Liver (tissue), 3 donors: ENCODE data around the gene PIK3CG.

Experiments used
- FOXA1 ChIP-seq: IDR thresholded peaks from 2 replicates; pipeline ENCODE4 v1.6.1; 2016; ENCODE audit warnings: antibody characterized with exemption
- HNF4A ChIP-seq, 2 donors: conservative IDR thresholded peaks; 2 replicates each; pipeline ENCODE4 v1.6.1; 2016; ENCODE audit warnings: antibody characterized with exemption in 2 of 2, mild to moderate bottlenecking in 2 of 2
- RAD21 ChIP-seq, 2 donors: IDR thresholded peaks; 2 replicates each; pipeline ENCODE4 v1.6.1; 2016; ENCODE audit warnings: antibody characterized with exemption in 2 of 2, mild to moderate bottlenecking in 2 of 2
- TAF1 ChIP-seq: conservative IDR thresholded peaks from 2 replicates; pipeline ENCODE4 v1.6.1; 2016; ENCODE audit warnings: antibody characterized with exemption, mild to moderate bottlenecking
- TF ChIP-seq, protein P1 (sequence below): fragments of 150-350 bp; IDR thresholded peaks from 2 replicates; pipeline ENCODE4 v1.5.1; 2017; ENCODE audit warnings: improper control_type of control experiment, low read depth, low read length; ENCODE audit not compliant: missing input control
- TF ChIP-seq, protein P2 (sequence below): IDR thresholded peaks from 2 replicates; pipeline ENCODE4 v1.6.1; 2016; ENCODE audit warnings: antibody characterized with exemption, mild to moderate bottlenecking
- TF ChIP-seq, protein P3 (sequence below): IDR thresholded peaks from 2 replicates; pipeline ENCODE4 v1.6.1; 2016; ENCODE audit warnings: antibody characterized with exemption
- donor health status: healthy.
- donor health status: healthy.

DNA sequence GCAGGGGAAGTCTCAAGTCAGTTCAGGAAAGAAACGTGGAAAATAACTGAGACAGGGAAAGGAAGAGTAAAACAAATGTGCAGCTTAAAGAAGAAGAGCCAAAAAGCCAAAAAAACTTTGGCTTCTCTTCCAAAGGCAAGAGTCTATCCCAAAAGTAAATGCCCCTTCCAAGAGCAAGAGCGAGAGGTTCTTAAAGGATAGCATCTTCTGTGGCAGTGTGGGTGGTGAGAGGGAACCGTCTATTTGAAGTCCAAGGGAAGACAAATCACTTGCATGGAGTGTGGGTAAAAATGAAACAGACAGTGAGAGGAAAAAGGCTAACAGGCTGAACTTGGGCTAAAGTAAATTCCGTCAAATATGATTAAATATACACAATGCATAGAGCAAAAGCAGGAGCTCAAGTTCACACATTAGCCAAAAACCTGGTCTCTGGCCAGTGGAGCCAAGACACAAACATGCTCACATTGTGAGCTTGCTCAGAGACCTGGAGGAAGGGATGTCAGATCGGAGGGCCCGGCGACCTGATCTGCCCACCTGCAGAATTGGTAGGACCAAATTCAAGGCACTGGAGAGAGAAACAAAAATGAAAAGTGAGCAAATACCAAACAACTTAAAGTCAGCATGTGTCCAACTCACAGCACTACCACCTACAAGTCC lies 87.0 kb downstream of the PIK3CG start:
- TF ChIP-seq, protein P1, sequence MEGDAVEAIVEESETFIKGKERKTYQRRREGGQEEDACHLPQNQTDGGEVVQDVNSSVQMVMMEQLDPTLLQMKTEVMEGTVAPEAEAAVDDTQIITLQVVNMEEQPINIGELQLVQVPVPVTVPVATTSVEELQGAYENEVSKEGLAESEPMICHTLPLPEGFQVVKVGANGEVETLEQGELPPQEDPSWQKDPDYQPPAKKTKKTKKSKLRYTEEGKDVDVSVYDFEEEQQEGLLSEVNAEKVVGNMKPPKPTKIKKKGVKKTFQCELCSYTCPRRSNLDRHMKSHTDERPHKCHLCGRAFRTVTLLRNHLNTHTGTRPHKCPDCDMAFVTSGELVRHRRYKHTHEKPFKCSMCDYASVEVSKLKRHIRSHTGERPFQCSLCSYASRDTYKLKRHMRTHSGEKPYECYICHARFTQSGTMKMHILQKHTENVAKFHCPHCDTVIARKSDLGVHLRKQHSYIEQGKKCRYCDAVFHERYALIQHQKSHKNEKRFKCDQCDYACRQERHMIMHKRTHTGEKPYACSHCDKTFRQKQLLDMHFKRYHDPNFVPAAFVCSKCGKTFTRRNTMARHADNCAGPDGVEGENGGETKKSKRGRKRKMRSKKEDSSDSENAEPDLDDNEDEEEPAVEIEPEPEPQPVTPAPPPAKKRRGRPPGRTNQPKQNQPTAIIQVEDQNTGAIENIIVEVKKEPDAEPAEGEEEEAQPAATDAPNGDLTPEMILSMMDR: no peak
- no peak for TF ChIP-seq FOXA1
- no peak for TF ChIP-seq TAF1
- TF ChIP-seq, protein P2, sequence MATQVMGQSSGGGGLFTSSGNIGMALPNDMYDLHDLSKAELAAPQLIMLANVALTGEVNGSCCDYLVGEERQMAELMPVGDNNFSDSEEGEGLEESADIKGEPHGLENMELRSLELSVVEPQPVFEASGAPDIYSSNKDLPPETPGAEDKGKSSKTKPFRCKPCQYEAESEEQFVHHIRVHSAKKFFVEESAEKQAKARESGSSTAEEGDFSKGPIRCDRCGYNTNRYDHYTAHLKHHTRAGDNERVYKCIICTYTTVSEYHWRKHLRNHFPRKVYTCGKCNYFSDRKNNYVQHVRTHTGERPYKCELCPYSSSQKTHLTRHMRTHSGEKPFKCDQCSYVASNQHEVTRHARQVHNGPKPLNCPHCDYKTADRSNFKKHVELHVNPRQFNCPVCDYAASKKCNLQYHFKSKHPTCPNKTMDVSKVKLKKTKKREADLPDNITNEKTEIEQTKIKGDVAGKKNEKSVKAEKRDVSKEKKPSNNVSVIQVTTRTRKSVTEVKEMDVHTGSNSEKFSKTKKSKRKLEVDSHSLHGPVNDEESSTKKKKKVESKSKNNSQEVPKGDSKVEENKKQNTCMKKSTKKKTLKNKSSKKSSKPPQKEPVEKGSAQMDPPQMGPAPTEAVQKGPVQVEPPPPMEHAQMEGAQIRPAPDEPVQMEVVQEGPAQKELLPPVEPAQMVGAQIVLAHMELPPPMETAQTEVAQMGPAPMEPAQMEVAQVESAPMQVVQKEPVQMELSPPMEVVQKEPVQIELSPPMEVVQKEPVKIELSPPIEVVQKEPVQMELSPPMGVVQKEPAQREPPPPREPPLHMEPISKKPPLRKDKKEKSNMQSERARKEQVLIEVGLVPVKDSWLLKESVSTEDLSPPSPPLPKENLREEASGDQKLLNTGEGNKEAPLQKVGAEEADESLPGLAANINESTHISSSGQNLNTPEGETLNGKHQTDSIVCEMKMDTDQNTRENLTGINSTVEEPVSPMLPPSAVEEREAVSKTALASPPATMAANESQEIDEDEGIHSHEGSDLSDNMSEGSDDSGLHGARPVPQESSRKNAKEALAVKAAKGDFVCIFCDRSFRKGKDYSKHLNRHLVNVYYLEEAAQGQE: no peak
- TF ChIP-seq RAD21 (IDR thresholded peaks at IDR 0.05): no peak
- TF ChIP-seq, protein P3, sequence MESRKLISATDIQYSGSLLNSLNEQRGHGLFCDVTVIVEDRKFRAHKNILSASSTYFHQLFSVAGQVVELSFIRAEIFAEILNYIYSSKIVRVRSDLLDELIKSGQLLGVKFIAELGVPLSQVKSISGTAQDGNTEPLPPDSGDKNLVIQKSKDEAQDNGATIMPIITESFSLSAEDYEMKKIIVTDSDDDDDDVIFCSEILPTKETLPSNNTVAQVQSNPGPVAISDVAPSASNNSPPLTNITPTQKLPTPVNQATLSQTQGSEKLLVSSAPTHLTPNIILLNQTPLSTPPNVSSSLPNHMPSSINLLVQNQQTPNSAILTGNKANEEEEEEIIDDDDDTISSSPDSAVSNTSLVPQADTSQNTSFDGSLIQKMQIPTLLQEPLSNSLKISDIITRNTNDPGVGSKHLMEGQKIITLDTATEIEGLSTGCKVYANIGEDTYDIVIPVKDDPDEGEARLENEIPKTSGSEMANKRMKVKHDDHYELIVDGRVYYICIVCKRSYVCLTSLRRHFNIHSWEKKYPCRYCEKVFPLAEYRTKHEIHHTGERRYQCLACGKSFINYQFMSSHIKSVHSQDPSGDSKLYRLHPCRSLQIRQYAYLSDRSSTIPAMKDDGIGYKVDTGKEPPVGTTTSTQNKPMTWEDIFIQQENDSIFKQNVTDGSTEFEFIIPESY: no peak
- TF ChIP-seq HNF4A (conservative IDR thresholded peaks at IDR 0.05): no peak
